GM21423 (cell line): ENCODE data around the gene TMEM74B.

Experiments used
- ATAC-seq: cut with Tn5 transposase; IDR thresholded peaks from one replicate; pipeline ENCODE4 v1.9.1; 2021; ENCODE audit warnings: mild to moderate bottlenecking, moderate library complexity; ENCODE audit not compliant: unreplicated experiment

TMEM74B gene

DNA sequence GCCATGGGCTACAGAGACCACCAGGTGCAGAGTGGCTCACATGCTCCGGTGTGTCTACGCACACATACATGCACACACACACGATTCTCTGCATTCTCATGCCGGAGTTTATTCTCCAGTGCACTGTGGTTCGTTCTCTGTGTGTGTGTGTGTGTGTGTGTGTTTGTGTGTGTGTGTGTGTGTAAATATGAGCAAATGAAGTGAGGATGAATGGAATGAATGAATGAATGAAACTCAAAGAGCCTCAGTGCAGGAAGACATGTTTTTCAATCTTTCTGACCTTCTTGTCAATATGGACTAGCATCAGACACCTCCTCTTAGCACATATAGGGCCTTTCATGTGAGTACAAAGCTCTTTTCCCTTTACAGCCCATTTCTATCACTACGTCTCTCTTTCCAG, 1.6 kb downstream of the TMEM74B start:
- ATAC-seq, result no peak

DNA sequence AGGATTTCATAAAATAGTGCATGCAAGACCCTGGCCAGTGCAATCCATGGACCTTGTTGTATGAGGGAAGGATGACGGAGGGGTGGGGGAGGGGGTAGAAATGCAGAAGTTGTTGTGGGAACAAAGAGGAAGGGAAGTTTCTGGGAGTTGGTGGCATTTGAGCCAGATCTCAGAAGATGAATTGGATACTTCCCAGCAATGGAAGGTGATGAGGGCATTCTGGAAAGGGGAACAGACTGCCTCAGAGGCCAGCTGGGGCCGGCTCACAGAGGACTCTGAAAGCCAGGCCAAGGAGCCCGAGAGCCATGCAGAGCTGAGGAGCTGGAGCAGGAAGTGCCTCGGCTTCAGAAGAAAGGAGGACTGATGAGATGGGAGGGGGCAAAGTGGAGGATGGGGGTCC, 2.7 kb downstream of the TMEM74B start:
- no peak for ATAC-seq

GRCh38 chr20:1180949-1181348, 3.8 kb downstream of the TMEM74B start:
- no peak for ATAC-seq

- no peak for ATAC-seq
Observed at GRCh38 chr20:1178623-1179022, 6.2 kb downstream of the TMEM74B start.

- ATAC-seq, result no peak
Observed at GRCh38 chr20:1178103-1178502, 6.7 kb downstream of the TMEM74B start.

GRCh38 chr20:1177680-1178079, 7.1 kb downstream of the TMEM74B start:
- ATAC-seq, result no peak

- no peak for ATAC-seq
Observed at GRCh38 chr20:1174787-1175186, 10.0 kb downstream of the TMEM74B start.

DNA sequence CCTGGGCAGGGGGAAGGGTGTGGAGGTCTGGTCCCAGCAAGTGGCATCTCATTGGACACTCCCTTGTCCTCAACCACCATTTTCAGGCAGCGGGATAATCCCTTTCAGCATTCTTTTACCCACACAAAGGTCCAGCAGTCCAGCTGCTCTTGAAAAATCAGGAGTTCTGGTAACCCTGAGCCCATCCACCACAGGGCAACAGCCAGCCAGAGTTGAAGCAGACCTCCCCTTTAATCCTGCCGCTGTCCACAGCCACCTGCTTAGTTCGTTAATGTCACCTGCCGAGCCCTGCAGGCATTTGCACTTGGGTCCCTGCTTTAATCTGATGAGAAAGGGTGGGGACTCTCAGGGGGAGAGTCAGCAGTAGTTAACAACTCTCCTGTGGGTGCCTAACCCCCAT, 11.1 kb downstream of the TMEM74B start:
- ATAC-seq, result no peak

DNA sequence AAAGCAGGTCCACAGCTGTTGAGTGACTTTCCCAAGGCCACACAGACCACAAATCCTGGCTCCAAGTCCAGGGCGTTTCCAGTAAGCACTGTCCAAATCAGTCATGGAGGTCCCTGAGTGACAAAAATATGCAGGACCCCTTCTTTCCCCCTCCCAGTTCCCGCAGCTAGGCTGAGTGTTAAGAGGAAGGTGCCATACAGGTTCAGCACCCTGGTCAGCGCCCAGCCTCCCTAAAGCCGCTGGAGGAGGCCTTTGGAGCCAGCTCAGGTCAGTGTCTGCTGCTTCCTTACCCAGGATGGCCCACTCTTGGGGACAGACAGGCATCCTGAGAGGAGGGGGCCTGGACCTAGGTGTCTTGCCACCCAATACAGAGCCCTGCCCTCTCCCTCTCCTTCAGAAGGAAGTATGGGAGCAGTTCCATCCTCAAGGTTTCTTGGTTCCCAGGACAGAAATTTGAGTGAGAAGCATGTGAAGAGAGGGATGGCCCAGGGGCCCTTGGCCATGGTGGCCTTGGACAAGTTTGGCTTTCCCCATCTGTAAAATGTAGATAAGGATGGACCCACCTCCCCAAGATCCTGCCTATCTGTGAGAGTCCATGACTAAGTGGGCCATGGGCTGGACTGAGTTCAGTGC, 13.2 kb downstream of the TMEM74B start:
- no peak for ATAC-seq

- ATAC-seq, result no peak
Observed at GRCh38 chr20:1169224-1169623, 15.6 kb downstream of the TMEM74B start.

DNA sequence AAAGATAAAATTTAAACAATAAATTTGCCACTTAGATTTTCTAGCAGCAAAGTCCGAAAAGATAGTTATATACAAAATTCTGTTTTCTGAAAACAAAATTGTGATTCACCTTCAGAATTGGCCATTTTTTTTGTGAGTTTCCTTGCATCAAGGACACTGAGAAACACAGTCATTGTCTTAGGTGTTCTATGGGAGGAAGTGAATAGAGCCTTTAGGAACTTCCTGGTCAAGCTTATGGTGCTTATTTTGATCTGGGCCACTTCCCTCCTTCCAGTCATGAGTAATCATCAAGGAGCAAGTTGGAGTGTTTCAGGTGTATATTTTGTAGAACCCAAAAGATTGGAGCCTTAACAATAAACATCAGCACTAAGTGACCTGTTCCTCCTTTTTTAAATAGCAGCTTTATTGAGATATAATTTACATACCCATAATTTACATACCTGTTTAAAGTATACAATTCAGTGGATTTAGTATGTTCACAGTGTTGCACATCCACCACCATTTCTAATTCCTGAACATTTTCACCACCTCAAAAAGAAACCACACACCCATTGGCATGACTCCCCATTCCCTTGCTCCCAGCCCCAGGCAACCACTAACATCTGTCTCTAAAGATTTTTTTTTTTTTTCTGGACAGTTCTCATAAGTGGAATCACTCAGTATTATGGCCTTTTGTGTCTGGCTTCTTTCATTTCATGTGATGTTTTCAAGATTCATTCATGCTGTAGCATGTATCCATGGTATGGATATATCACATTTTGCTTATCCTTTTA, 17.6 kb downstream of the TMEM74B start:
- no peak for ATAC-seq

DNA sequence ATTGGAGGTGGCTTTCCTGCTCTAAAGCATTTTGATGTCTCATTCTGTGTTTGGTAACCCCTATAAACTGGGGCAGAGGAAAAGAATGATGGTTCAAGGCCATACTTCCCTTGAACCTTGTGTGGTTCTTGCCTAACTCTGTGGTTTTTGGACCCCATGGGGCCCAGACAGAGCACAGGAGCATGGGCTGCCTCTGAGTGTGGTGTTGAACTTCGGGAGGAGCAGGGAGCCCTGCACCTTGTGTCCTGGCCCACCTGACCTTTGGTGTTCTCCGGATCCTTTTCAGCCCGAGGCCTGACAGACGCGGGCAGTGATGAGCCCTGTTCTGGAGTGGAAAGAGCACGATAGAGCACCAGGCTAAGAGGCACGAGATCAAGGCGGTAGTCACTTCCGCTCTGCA, 18.8 kb downstream of the TMEM74B start:
- ATAC-seq, result no peak

DNA sequence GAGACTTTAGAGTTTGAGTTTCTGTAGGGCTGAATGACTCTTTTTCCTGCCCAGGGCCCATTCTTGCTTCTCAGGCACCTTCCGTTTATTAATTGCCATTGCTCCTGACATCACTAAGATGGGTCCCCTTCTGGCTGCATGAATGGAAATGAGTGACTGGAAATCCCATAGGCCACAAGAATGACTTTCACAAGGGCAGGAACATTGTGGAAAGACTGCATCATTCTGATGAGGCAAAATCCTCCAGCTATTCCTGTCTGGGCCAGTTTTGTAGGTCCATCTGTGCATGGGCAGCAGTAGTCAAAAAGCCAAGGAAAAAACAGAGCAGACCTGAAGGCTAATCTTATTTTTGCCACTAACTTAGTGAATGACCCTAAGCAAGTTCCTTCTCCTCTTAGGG, 19.3 kb downstream of the TMEM74B start:
- ATAC-seq, result no peak

- ATAC-seq, result no peak
Observed at GRCh38 chr20:1164871-1165270, 19.9 kb downstream of the TMEM74B start.

- no peak for ATAC-seq
Observed at GRCh38 chr20:1163653-1164052, 21.1 kb downstream of the TMEM74B start.

DNA sequence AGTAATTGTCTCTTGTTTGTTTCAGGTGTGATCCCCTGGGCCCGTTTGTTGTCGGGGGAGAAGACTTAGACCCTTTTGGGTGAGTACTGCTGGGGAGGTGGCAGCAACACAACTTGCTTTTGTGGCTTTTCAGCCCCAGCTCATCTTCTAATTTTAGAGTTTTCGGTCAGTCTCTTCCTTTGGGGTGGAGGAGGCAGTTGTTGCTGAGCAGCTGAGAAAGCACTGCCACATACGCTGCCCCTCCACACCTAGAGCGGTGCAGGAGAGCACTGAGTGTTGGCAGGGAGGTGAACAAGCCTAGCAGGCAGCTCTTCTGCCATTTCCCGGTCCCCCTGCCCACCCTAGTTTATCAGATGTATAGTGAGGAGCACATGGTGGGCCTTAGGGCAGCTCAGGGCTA, 21.7 kb downstream of the TMEM74B start:
- ATAC-seq, result no peak

DNA sequence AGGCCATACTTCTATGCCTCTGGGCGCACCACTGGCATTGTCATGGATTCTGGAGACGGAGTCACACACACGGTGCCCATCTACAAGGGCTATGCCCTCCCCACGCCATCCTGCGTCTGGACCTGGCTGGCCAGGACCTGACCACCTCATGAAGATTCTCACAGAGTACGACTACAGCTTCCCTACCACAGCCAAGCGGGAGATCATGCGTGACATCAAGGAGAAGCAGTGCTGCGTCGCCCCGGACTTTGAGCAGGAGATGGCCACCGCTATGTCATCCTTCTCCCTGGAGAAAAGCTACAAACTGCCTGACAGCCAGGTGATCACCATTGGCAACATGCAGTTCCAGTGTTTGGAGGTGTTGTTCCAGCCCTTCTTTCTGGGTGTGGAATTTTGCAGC, 23.8 kb downstream of the TMEM74B start:
- no peak for ATAC-seq

GRCh38 chr20:1160496-1160895, 24.3 kb downstream of the TMEM74B start:
- no peak for ATAC-seq

- ATAC-seq, result no peak
Observed at GRCh38 chr20:1155342-1155741, 29.4 kb downstream of the TMEM74B start.

GRCh38 chr20:1154691-1155090, 30.1 kb downstream of the TMEM74B start:
- ATAC-seq, result no peak

DNA sequence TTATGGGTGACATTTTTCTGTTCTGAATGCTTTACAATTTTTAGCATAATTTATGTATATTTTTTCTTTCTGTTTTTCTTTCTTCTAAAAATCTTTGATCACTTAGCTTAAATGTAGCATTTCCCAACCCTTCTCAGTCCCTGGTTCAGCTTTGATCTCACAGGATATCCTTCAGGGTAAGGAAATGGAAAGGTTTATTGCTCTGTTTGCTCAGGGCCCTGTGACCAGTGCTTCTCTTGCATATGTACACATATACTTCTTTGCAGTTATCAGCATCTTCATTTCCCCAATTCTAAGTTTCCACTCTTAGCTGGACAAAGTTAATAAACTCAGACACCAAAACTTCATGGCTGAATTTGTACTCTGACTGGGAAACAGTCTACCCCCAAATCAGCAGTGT, 30.6 kb downstream of the TMEM74B start:
- ATAC-seq, result no peak

- ATAC-seq, result no peak
Observed at GRCh38 chr20:1150968-1151367, 33.8 kb downstream of the TMEM74B start.

- no peak for ATAC-seq
Observed at GRCh38 chr20:1150218-1150617, 34.6 kb downstream of the TMEM74B start.
